HepG2 (cell line): ENCODE data around the gene TRIM2.

Experiments
- ATRX ChIP-seq: sonication (generic); formaldehyde crosslinking; IDR thresholded peaks from 2 replicates; pipeline ENCODE4 v1.4.0; 2020; ENCODE audit warnings: missing genetic modification reagents, borderline replicate concordance
- CTCF ChIP-seq: sonication (generic); formaldehyde crosslinking; IDR thresholded peaks from 2 replicates; pipeline ENCODE4 v1.5.0; 2020; ENCODE audit warnings: mild to moderate bottlenecking, missing genetic modification reagents, moderate library complexity
- KAT7 ChIP-seq: IDR thresholded peaks from 2 replicates; pipeline ENCODE4 v1.6.1; 2018; ENCODE audit warnings: borderline replicate concordance, missing compliant biosample characterization
- PRDM10 ChIP-seq: sonication (generic); formaldehyde crosslinking; IDR thresholded peaks from 2 replicates; pipeline ENCODE4 v1.4.0; 2020; ENCODE audit warnings: low read depth, missing genetic modification reagents
- TAF1 ChIP-seq: sonication (generic); formaldehyde crosslinking; IDR thresholded peaks from 2 replicates; pipeline ENCODE4 v1.4.0; 2020; ENCODE audit warnings: missing genetic modification reagents
- THAP8 ChIP-seq: sonication (generic); formaldehyde crosslinking; IDR thresholded peaks from 2 replicates; pipeline ENCODE4 v1.5.1; 2020; ENCODE audit warnings: missing genetic modification reagents, mild to moderate bottlenecking, borderline replicate concordance
- YY1 ChIP-seq: IDR thresholded peaks from 2 replicates; pipeline ENCODE4 v1.6.1; 2011; ENCODE audit warnings: low read length, low read depth, moderate library complexity, mild to moderate bottlenecking; ENCODE audit not compliant: insufficient read depth, insufficient replicate concordance
- ZNF12 ChIP-seq: sonication (generic); formaldehyde crosslinking; IDR thresholded peaks from 2 replicates; pipeline ENCODE4 v1.5.0; 2020; ENCODE audit warnings: missing genetic modification reagents
- ZNF136 ChIP-seq: sonication (generic); formaldehyde crosslinking; IDR thresholded peaks from 2 replicates; pipeline ENCODE4 v1.8.1; 2022; ENCODE audit warnings: low read depth, mild to moderate bottlenecking, moderate library complexity, missing genetic modification reagents
- ZNF274 ChIP-seq: sonication (generic); formaldehyde crosslinking; IDR thresholded peaks from 2 replicates; pipeline ENCODE4 v1.5.1; 2020; ENCODE audit warnings: mild to moderate bottlenecking, missing genetic modification reagents
- ZNF333 ChIP-seq: sonication (generic); formaldehyde crosslinking; IDR thresholded peaks from 2 replicates; pipeline ENCODE4 v1.4.0; 2020; ENCODE audit warnings: mild to moderate bottlenecking, missing genetic modification reagents, borderline replicate concordance

- TF ChIP-seq ZNF136 (CRISPR knock-in tag) (no peak), YY1 (no peak), CTCF (CRISPR knock-in tag) (no peak), THAP8 (CRISPR knock-in tag) (no peak), ATRX (CRISPR knock-in tag) (no peak), ZNF12 (no peak), ZNF333 (CRISPR knock-in tag) (no peak), KAT7 (CRISPR knock-in tag) (no peak), TAF1 (no peak), PRDM10 (CRISPR knock-in tag) (no peak), ZNF274 (CRISPR knock-in tag) (no peak)
These were observed 21.1 kb upstream of the TRIM2 start for GRCh38 chr4:153183146-153183545.
